NCI-H748 treated with DMSO at 0.1 percent for 48 hours (cell line): ENCODE results near the gene C11orf65.

ENCODE experiments used
- DNase-seq: peaks from one replicate; lab custom pipeline; 2025; lab: John Stamatoyannopoulos, UW

C11orf65 gene

DNA sequence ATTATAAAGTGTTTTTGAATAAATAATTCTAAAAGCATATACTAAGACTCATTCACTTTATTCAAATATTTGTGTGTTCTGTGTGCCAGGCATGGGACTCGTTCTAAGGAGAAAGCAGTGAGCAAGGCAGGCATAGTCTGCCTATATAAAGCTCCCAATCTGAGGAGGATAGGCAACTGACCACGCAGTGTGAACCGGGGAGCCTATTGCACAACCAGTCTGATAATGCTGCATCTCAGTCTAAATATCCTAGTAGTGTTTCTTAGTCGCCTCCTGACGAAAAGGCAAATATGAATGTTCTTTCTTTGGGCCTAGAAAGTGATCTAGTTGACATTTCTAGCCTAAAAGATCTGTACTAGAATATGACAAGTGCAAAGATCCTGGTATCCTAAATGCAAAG is 98.3 kb downstream of the C11orf65 start:
- DNase-seq: no peak

DNA sequence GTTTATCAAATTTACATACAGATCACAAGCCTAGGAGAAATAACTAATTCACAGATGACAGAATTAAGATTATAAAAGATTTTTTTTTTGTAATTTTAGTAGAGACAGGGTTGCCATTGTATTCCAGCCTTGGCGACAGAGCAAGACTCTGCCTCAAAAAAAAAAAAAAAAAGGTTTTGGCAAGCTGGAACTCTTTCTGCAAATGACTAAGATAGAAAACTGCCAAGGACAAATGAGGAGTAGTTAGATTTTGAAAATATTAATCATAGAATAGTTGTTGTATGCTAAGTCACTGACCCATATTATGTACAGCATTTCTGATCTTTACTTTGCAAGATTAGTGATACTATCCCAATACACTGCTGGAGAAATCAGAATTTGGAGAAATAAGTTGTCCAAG is 99.2 kb downstream of the C11orf65 start:
- DNase-seq: no peak

DNA sequence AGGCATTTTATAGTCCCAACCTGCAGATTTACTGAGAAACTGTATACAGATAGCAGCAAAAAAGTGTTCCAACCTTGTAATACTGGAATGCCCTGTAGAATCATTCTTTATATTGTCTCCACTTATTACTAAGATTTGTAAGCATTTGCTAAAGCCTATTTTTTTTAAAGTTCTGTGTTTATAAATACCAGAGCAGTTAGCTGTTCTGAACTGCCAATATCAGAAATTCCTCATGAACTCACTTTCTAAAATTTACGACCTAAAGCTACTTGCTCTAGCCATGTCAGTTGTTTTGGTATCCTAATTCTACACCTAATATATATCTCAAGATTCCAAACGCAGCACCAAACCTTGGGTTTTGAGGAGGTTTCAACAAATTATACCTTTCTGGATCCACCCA is 103.2 kb downstream of the C11orf65 start:
- DNase-seq: no peak

DNA sequence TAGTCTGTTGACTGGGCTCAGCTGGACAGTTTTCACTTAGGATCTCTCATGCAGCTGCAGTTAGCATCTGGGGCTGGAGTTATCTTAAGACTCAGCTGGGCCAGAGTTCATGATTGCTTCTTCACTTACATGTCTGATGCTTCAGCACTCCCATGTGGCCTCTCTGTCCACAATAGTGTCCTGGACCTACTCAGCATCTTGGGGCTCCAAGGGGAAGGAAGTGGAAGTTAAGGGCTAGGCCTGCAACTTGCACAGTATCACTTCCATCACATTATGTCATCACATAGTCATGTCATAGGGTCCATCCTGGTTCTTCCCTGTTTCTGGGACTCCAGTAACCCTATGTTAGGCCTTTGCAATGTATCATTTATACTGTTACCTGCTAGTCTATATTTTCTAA is 115.9 kb downstream of the C11orf65 start:
- no peak for DNase-seq

DNA sequence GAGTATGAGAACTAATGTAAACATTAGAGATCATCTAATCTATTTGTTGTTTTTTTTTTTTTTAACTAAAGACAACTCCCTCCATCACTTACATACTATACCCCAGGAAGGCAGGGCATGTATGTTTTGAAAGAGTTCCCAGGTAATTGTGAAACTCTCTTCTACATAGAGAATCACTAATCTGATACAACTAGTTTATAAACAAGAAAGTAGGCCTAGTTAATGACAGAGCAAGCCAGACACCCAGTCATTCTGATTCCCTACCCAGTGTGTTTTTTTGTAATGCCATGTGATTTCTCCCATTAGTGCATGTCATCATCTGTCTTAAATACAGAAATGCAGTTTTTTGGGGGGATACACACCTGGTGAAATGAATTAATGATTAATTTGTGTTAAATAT is 120.9 kb downstream of the C11orf65 start:
- DNase-seq: no peak

DNA sequence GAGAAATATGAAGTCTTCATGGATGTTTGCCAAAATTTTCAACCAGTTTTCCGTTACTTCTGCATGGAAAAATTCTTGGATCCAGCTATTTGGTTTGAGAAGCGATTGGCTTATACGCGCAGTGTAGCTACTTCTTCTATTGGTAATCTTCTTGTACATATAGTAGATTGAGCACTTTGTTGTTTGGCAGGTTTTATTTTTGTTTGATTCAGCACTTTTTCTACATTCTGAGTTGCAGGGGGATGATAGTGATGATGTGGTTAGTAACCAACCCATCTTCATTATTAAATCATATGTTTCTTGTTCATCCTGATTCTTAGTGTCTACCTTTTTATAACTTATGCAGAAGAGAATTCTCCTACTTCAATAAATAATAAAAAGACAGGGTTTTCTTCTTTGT is 121.6 kb downstream of the C11orf65 start:
- no peak for DNase-seq

DNA sequence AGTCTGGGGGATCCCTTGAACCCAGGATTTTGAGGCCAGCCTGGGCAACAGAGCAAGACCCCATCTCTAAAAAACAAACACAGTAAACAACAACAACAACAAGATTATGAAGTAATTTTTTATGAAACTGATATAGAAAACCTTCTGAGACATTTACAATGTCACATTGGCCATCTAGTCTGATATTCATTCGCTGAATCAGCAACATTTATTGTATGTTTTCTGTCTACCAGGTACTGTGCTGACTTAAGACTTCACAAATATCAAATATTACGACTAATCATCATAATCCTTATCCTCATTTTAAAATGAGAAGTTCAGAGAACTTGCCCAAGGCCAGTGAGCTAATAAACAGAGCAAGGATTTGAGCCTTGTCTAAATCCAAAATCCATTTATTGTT is 123.6 kb downstream of the C11orf65 start:
- no peak for DNase-seq

DNA sequence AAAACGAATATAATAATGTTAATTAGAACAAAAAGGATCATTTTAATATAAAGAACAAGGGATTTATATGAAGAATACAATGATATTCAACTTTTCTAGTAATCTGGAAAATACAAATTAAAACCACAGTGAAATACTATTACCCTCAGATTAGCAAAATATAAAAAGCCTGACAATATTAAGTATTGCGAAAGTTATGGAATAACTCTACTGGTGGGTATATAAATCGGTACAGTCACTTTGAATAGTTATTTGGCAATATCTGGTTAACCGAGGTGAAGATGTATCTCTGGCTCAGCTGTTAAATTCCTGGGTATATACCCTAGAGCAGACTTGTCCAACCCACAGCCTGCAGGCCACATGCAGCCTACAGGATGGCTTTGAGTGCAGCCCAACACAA is 125.7 kb downstream of the C11orf65 start:
- no peak for DNase-seq

DNA sequence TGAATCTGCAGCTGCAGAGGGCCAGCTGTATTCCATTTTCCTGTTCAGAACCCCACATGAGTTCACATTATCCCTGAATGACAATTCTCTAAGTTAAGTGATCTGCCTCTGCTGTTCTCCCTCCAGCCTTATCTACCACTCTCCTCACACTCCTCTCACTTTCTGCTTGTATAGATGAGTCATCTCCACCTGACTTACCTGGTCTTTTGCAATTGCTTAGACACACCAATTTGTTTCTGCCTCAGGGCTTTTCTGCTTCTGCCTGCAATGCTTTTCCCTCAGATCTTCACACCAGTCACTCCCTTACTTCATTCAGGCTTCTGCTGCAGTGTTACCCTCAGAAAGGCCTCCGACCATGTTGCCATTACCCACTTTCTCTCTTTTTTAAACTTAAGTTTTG is 126.4 kb downstream of the C11orf65 start:
- DNase-seq: no peak

DNA sequence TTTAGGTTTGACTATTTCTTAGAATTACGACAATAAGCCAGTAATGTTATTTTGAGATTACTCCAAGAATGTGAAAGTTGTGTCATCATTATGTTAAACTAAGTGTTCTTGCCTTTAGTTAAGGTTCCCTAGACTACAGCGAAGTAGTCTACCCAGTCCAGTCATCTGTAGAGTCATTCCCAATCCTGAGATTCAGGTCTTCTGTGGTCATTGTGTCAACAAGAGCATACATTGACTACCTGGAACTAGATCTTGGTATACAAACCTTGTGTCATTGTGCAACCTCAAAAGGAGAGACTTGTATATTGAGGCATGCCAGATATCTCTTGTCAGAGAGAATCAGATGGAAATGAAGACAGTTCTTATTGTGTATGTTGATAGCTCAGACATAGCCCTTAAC is 128.6 kb downstream of the C11orf65 start:
- no peak for DNase-seq

DNA sequence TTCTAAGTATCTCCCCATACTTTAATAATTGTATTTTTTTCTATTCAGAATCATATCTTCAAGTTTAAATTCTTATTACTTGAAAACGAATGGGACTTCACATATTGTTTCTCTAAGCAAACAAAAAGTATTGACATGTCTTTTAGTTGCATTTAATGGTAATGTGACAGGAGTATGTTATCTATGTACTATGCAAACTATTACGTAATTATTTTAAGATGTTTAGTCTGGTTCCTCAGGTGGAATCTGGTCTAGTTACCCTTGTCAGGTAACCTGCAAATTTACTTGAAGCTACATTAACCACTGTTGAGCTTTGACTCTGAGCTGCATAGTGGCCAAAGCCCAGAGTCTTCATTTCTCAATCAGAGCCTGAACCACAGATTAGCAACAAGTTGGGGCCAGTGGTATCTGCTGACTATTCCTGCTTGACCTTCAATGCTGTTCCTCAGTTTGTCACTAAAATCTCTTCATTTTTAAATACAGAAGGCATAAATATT is 133.9 kb downstream of the C11orf65 start:
- DNase-seq: no peak
